Brain microvascular endothelial cell (primary cell): ENCODE data around the gene MCC.

ENCODE experiments used
- DNase-seq: peaks from one replicate; pipeline ENCODE4 v3.0.0-alpha.2; 2020
- H3K27ac ChIP-seq: fragments of 250-450 bp; sonication (Bioruptor Pico); 2 replicates; pipeline ENCODE4 v1.5.1; 2020; ENCODE audit warnings: mild to moderate bottlenecking, moderate library complexity
- H3K27me3 ChIP-seq: fragments of 250-450 bp; sonication (Bioruptor Pico); replicated peaks from 2 replicates; pipeline ENCODE4 v1.5.1; 2020; ENCODE audit warnings: mild to moderate bottlenecking
- H3K36me3 ChIP-seq: fragments of 250-450 bp; sonication (Bioruptor Pico); replicated peaks from 2 replicates; pipeline ENCODE4 v1.5.1; 2020; ENCODE audit warnings: mild to moderate bottlenecking
- H3K4me3 ChIP-seq: 2 replicates; pipeline ENCODE4 v1.5.1; 2011; ENCODE audit warnings: low read depth, mild to moderate bottlenecking, control low read depth, low read length, moderate library complexity
- in situ Hi-C: cut with HindIII; loops from 2 replicates; pipeline ENCODE4 v1.10.0; 2017; ENCODE audit warnings: low sequenced_read_pairs, low pct_ligation_motif_present
- TF ChIP-seq, protein P1 (sequence below): IDR thresholded peaks from 2 replicates; pipeline ENCODE4 v1.5.1; 2011; ENCODE audit warnings: low read depth, mild to moderate bottlenecking, moderate library complexity, low read length, control low read depth, inconsistent platforms; ENCODE audit errors: missing control alignments

MCC gene

GRCh38 chr5:113218906-113219517, 269.2 kb downstream of the MCC start:
- no peak for DNase-seq
- Histone ChIP-seq H3K4me3 (no peak overlapping the region), H3K27ac (no peak overlapping the region), H3K36me3 (no peaks in the 10 kb centered on the region), H3K27me3 (no peaks in the 10 kb centered on the region)
- in situ Hi-C loops = no loop called here
- TF ChIP-seq, protein P1, sequence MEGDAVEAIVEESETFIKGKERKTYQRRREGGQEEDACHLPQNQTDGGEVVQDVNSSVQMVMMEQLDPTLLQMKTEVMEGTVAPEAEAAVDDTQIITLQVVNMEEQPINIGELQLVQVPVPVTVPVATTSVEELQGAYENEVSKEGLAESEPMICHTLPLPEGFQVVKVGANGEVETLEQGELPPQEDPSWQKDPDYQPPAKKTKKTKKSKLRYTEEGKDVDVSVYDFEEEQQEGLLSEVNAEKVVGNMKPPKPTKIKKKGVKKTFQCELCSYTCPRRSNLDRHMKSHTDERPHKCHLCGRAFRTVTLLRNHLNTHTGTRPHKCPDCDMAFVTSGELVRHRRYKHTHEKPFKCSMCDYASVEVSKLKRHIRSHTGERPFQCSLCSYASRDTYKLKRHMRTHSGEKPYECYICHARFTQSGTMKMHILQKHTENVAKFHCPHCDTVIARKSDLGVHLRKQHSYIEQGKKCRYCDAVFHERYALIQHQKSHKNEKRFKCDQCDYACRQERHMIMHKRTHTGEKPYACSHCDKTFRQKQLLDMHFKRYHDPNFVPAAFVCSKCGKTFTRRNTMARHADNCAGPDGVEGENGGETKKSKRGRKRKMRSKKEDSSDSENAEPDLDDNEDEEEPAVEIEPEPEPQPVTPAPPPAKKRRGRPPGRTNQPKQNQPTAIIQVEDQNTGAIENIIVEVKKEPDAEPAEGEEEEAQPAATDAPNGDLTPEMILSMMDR = no peak

- no peak for DNase-seq
- Histone ChIP-seq H3K27ac (no peak overlapping the region), H3K27me3 (no peaks in the 10 kb centered on the region), H3K36me3 (no peaks in the 10 kb centered on the region), H3K4me3 (no peak overlapping the region)
- in situ Hi-C loops = no loop called here
- TF ChIP-seq, protein P1 = no peak
Observed at GRCh38 chr5:113218200-113218599, 270.1 kb downstream of the MCC start.

DNA sequence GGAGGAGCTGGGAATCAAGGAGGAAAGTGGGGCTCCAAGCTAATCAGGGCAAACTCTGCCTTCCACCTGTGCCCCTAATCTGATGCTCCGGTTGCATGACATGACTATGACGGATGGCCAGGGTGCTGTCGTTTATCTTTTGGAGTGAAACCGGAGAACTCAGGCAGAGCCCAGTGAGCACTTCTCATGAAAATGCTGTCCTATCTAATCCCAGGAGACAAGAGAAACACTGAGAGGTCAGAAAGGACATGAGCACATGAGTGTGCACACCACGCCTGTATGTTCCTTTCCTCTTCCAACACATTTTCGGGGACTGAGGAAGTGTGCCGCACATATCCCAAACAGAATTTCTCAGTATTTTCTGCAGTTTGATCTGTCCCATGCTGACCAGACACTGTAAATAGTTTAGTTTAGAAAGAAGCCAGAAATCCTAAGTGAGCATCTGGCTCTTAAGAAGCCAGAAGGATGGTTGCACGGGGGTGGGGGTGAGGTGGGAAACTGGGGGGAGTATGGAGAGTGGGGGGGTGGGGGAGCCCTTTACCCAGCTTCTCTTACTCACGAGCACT, 270.6 kb downstream of the MCC start:
- DNase-seq = no peak
- TF ChIP-seq, protein P1 = no peak
- Histone ChIP-seq H3K27me3 (no peaks in the 10 kb centered on the region), H3K4me3 (no peak overlapping the region), H3K36me3 (no peaks in the 10 kb centered on the region), H3K27ac (no peak overlapping the region)
- in situ Hi-C loops = no loop called here

DNA sequence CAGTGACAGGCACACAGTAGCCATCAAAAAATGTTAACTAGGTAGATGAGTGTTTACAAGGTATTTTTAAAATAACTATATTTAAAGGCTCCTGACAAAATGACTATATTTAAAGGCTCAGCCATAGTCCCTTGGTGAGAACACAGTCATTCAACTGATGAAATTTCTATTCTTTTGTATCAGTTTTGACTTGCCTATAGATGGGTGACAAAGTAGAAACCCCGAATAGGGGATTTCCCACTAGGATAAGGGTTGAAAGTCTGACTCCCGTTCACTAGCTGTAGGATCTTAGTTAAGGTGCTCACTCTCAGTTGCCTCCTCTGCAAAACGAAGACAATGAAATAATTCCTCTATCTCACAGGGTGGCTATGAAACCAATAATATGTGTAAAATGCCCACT, 271.7 kb downstream of the MCC start:
- H3K27me3 ChIP-seq = no peaks in the 10 kb centered on the region
- in situ Hi-C loops = no loop called here
- no peak for DNase-seq
- TF ChIP-seq, protein P1 = no peak
- no peak overlapping the region for H3K27ac ChIP-seq
- H3K36me3 ChIP-seq = no peaks in the 10 kb centered on the region
- H3K4me3 ChIP-seq = no peak overlapping the region

GRCh38 chr5:113215401-113216060, 272.7 kb downstream of the MCC start:
- DNase-seq = peak; percentile 47
- Histone ChIP-seq H3K27me3 (no peaks in the 10 kb centered on the region), H3K27ac (no peak overlapping the region), H3K4me3 (no peak overlapping the region), H3K36me3 (no peaks in the 10 kb centered on the region)
- in situ Hi-C loops = no loop called here
- TF ChIP-seq, protein P1 = no peak
